ENCODE results near the gene RAP1A.

The RAP1A gene

DNA sequence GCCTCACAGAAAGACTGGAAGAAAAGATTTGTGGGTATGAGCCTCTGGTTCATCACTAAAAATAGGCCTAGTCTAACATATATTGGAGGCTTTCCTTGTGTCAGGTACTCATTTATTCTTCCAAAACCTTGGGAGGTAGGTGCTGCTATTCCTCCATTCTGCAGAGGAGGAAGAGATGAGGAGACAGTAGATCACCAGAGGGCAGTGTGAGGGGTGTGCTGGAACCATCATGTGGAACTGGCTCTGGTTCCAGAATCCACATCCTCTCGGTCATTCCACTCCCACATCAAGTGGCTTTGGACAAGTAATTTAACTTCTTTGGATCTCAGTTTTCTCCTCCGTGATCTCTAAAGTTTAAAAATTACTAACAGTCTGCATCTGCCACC, 127.0 kb downstream of the RAP1A start:
- no peak overlapping the region for H3K4me2 ChIP-seq (ENCODE audit: low read length, poor library complexity, severe bottlenecking)
- H3K9me3 ChIP-seq (ENCODE audit: control insufficient read depth, low read length) = no peaks in the 10 kb centered on the region
- H3K4ac ChIP-seq (ENCODE audit: low read depth in 1 of 2, low read length in 2 of 2) = no peak overlapping the region
- H2AK5ac ChIP-seq (ENCODE audit: low read length, severe bottlenecking) = no peak overlapping the region
- H2BK5ac ChIP-seq (ENCODE audit: low read depth, low read length, poor library complexity, severe bottlenecking) = no peak overlapping the region
- H3K27me3 ChIP-seq (ENCODE audit: control insufficient read depth in 1 of 2, insufficient read depth in 1 of 2, low read length in 2 of 2) = no peaks in the 10 kb centered on the region
- H4K8ac ChIP-seq (ENCODE audit: low read length) = no peak overlapping the region
- no peak overlapping the region for H3K4me3 ChIP-seq (ENCODE audit: insufficient read depth in 1 of 2, low read depth in 1 of 2, low read length in 2 of 2)
- no peaks in the 10 kb centered on the region for H3K36me3 ChIP-seq (ENCODE audit: control insufficient read depth in 1 of 2, insufficient read depth in 2 of 2, low read depth in 1 of 2, low read length in 2 of 2)
- H2AFZ ChIP-seq (ENCODE audit: low read depth, low read length) = no peak overlapping the region
- no peak overlapping the region for H3K18ac ChIP-seq (ENCODE audit: low read depth in 1 of 2, low read length in 2 of 2)
- H3K27ac ChIP-seq (ENCODE audit: low read length, poor library complexity, severe bottlenecking) = no peak overlapping the region
- WGBS = 75% methylated on average over 2 of the region's 2 CpGs
- H3K4me1 ChIP-seq (ENCODE audit: control insufficient read depth, insufficient read depth, low read depth, low read length) = peaks cover 12% of the 10 kb centered on the region
- no peak overlapping the region for H3K14ac ChIP-seq (ENCODE audit: low read length in 2 of 2)
- no peak overlapping the region for H2BK120ac ChIP-seq (ENCODE audit: low read depth, low read length)
- DNase-seq = no peak
- peak overlapping the region; percentile 7 for H3K9ac ChIP-seq (ENCODE audit: low read length)
- no peak overlapping the region for H2BK15ac ChIP-seq (ENCODE audit: low read depth, poor library complexity, severe bottlenecking)
- no peak overlapping the region for H2BK12ac ChIP-seq (ENCODE audit: low read length in 2 of 2)
- H4K91ac ChIP-seq (ENCODE audit: low read length) = no peak overlapping the region
- no peaks in the 10 kb centered on the region for H3K79me1 ChIP-seq (replicated peaks; ENCODE audit: low read length, poor library complexity, severe bottlenecking)
- no peak overlapping the region for H3K23ac ChIP-seq (ENCODE audit: low read length in 2 of 2)

DNA sequence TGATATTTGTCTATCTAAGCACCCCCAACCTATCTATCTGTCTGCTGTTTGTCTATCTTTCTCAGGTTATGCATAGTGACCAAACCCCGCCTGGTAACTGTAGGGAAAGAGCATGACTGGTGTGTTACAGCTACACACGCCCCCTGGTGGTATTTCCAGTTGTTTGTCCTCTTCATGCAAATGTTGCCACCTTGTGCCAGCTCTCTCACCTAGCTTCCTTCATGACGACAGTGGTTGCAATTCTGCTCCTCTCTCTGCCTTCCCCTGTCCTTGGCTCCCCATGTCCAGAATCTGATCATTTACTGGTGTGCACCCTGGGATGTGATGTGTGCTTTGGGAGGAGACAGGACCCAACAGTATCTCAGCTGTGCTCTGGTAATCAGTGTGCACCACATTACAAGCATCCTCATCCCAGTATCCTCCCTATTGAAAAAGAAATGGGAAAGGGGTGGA, 127.7 kb downstream of the RAP1A start:
- H3K79me1 ChIP-seq (replicated peaks; ENCODE audit: low read length, poor library complexity, severe bottlenecking) = no peaks in the 10 kb centered on the region
- no peaks in the 10 kb centered on the region for H3K36me3 ChIP-seq (ENCODE audit: control insufficient read depth in 1 of 2, insufficient read depth in 2 of 2, low read depth in 1 of 2, low read length in 2 of 2)
- peak; percentile 83 for DNase-seq
- 15% methylated on average over 2 of the region's 3 CpGs for whole genome bisulfite sequencing
- H2BK12ac ChIP-seq (ENCODE audit: low read length in 2 of 2) = no peak overlapping the region
- peaks cover 12% of the 10 kb centered on the region for H3K4me1 ChIP-seq (ENCODE audit: control insufficient read depth, insufficient read depth, low read depth, low read length)
- H3K18ac ChIP-seq (ENCODE audit: low read depth in 1 of 2, low read length in 2 of 2) = no peak overlapping the region
- H3K27ac ChIP-seq (ENCODE audit: low read length, poor library complexity, severe bottlenecking) = no peak overlapping the region
- no peak overlapping the region for H2BK15ac ChIP-seq (ENCODE audit: low read depth, poor library complexity, severe bottlenecking)
- H3K4ac ChIP-seq (ENCODE audit: low read depth in 1 of 2, low read length in 2 of 2) = no peak overlapping the region
- no peak overlapping the region for H4K8ac ChIP-seq (ENCODE audit: low read length)
- no peak overlapping the region for H3K4me3 ChIP-seq (ENCODE audit: insufficient read depth in 1 of 2, low read depth in 1 of 2, low read length in 2 of 2)
- H4K91ac ChIP-seq (ENCODE audit: low read length) = no peak overlapping the region
- no peak overlapping the region for H2BK5ac ChIP-seq (ENCODE audit: low read depth, low read length, poor library complexity, severe bottlenecking)
- no peak overlapping the region for H2BK120ac ChIP-seq (ENCODE audit: low read depth, low read length)
- H3K9me3 ChIP-seq (ENCODE audit: control insufficient read depth, low read length) = no peaks in the 10 kb centered on the region
- H3K23ac ChIP-seq (ENCODE audit: low read length in 2 of 2) = no peak overlapping the region
- H3K27me3 ChIP-seq (ENCODE audit: control insufficient read depth in 1 of 2, insufficient read depth in 1 of 2, low read length in 2 of 2) = no peaks in the 10 kb centered on the region
- no peak overlapping the region for H3K4me2 ChIP-seq (ENCODE audit: low read length, poor library complexity, severe bottlenecking)
- H3K14ac ChIP-seq (ENCODE audit: low read length in 2 of 2) = no peak overlapping the region
- H3K9ac ChIP-seq (ENCODE audit: low read length) = no peak overlapping the region
- no peak overlapping the region for H2AFZ ChIP-seq (ENCODE audit: low read depth, low read length)
- H2AK5ac ChIP-seq (ENCODE audit: low read length, severe bottlenecking) = no peak overlapping the region

DNA sequence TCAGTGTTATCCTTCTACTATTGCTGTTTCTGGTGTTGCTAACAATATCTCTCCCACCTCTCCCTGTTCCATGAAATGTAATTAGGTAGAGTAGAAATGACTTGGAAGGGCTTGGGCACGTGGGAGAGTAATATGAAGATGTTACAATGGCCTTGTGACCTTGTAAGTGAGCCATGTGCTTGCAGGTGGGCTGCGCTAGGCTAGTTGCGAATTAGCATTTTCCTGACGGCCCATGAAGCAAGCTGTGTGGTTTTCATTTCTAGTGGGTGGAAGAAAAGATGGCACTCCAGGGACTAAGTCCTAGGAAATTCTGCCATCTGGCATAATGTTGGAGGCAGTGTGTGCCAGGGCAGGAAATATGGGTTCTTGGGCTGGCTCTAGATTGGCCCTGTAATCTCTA, 128.4 kb downstream of the RAP1A start:
- no peaks in the 10 kb centered on the region for H3K36me3 ChIP-seq (ENCODE audit: control insufficient read depth in 1 of 2, insufficient read depth in 2 of 2, low read depth in 1 of 2, low read length in 2 of 2)
- H3K4me1 ChIP-seq (ENCODE audit: control insufficient read depth, insufficient read depth, low read depth, low read length) = peaks cover 10% of the 10 kb centered on the region
- H3K9me3 ChIP-seq (ENCODE audit: control insufficient read depth, low read length) = no peaks in the 10 kb centered on the region
- no peak overlapping the region for H2AFZ ChIP-seq (ENCODE audit: low read depth, low read length)
- DNase-seq = no peak
- 80% methylated on average over 4 of the region's 4 CpGs for WGBS
- no peak overlapping the region for H2BK15ac ChIP-seq (ENCODE audit: low read depth, poor library complexity, severe bottlenecking)
- H3K4me2 ChIP-seq (ENCODE audit: low read length, poor library complexity, severe bottlenecking) = no peak overlapping the region
- no peak overlapping the region for H4K91ac ChIP-seq (ENCODE audit: low read length)
- no peak overlapping the region for H2BK5ac ChIP-seq (ENCODE audit: low read depth, low read length, poor library complexity, severe bottlenecking)
- no peak overlapping the region for H3K4ac ChIP-seq (ENCODE audit: low read depth in 1 of 2, low read length in 2 of 2)
- H2AK5ac ChIP-seq (ENCODE audit: low read length, severe bottlenecking) = no peak overlapping the region
- H3K23ac ChIP-seq (ENCODE audit: low read length in 2 of 2) = no peak overlapping the region
- no peak overlapping the region for H3K18ac ChIP-seq (ENCODE audit: low read depth in 1 of 2, low read length in 2 of 2)
- H2BK12ac ChIP-seq (ENCODE audit: low read length in 2 of 2) = peak overlapping the region in 1 of 2 experiments; percentile 6
- H3K27ac ChIP-seq (ENCODE audit: low read length, poor library complexity, severe bottlenecking) = no peak overlapping the region
- no peak overlapping the region for H4K8ac ChIP-seq (ENCODE audit: low read length)
- no peaks in the 10 kb centered on the region for H3K27me3 ChIP-seq (ENCODE audit: control insufficient read depth in 1 of 2, insufficient read depth in 1 of 2, low read length in 2 of 2)
- H2BK120ac ChIP-seq (ENCODE audit: low read depth, low read length) = no peak overlapping the region
- no peak overlapping the region for H3K4me3 ChIP-seq (ENCODE audit: insufficient read depth in 1 of 2, low read depth in 1 of 2, low read length in 2 of 2)
- no peaks in the 10 kb centered on the region for H3K79me1 ChIP-seq (replicated peaks; ENCODE audit: low read length, poor library complexity, severe bottlenecking)
- H3K14ac ChIP-seq (ENCODE audit: low read length in 2 of 2) = no peak overlapping the region
- H3K9ac ChIP-seq (ENCODE audit: low read length) = peak overlapping the region; percentile 14

DNA sequence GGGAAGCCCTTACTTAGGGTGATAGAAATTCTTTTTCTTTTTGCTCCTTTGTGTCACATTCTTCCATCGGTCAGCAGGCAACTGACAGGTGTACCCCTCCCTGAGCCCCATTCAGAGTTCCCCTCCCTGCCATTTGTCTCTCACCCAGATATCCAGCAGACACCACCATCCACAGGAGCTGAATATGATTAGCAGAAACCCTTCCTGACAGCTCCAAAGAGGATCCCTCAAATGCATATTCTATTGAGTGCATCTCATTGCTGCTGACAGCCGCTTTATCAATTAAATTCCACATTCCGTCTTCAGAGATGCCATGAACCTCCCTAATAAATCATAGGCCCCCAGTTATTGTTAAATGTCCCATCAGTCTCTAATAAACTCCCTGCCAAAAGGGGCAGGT, 130.0 kb downstream of the RAP1A start:
- Histone ChIP-seq H3K27me3 (ENCODE audit: control insufficient read depth in 1 of 2, insufficient read depth in 1 of 2, low read length in 2 of 2) (no peaks in the 10 kb centered on the region), H3K4ac (ENCODE audit: low read depth in 1 of 2, low read length in 2 of 2) (no peak overlapping the region), H3K14ac (ENCODE audit: low read length in 2 of 2) (no peak overlapping the region), H3K9ac (ENCODE audit: low read length) (no peak overlapping the region), H2AFZ (ENCODE audit: low read depth, low read length) (no peak overlapping the region), H3K36me3 (ENCODE audit: control insufficient read depth in 1 of 2, insufficient read depth in 2 of 2, low read depth in 1 of 2, low read length in 2 of 2) (no peaks in the 10 kb centered on the region), H4K91ac (ENCODE audit: low read length) (no peak overlapping the region), H3K23ac (ENCODE audit: low read length in 2 of 2) (no peak overlapping the region), H3K18ac (ENCODE audit: low read depth in 1 of 2, low read length in 2 of 2) (no peak overlapping the region), H3K4me2 (ENCODE audit: low read length, poor library complexity, severe bottlenecking) (no peak overlapping the region), H3K4me1 (ENCODE audit: control insufficient read depth, insufficient read depth, low read depth, low read length) (no peaks in the 10 kb centered on the region), H3K4me3 (ENCODE audit: insufficient read depth in 1 of 2, low read depth in 1 of 2, low read length in 2 of 2) (no peak overlapping the region), H3K9me3 (ENCODE audit: control insufficient read depth, low read length) (no peaks in the 10 kb centered on the region), H2BK12ac (ENCODE audit: low read length in 2 of 2) (no peak overlapping the region), H2BK120ac (ENCODE audit: low read depth, low read length) (no peak overlapping the region), H2AK5ac (ENCODE audit: low read length, severe bottlenecking) (no peak overlapping the region), H3K27ac (ENCODE audit: low read length, poor library complexity, severe bottlenecking) (no peak overlapping the region), H2BK15ac (ENCODE audit: low read depth, poor library complexity, severe bottlenecking) (no peak overlapping the region), H2BK5ac (ENCODE audit: low read depth, low read length, poor library complexity, severe bottlenecking) (no peak overlapping the region), H4K8ac (ENCODE audit: low read length) (no peak overlapping the region), H3K79me1 (replicated peaks; ENCODE audit: low read length, poor library complexity, severe bottlenecking) (peaks cover 4% of the 10 kb centered on the region)
- 70% methylated on average over 3 of the region's 3 CpGs for WGBS
- no peak for DNase-seq

Measured in mesenchymal stem cell (in vitro differentiated cells and primary cell).